K562 (cell line): ENCODE data around the gene NTM. TPM values are rescaled to one million over a fixed set of nuclear protein-coding genes. Genes with fewer than 3 reads are reported as not detected.

ENCODE experiments used
- ATAC-seq: fragments of 200-7000 bp; cut with Tn5 transposase; 3 replicates; pipeline ENCODE4 v1.9.1; 2020; ENCODE audit warnings: moderate library complexity
- BruUV-seq: library from RNA; stranded (reverse); fragments of 400-500 nt; replicated peaks from 2 replicates; lab custom pipeline; 2021; lab: Mats Ljungman, UMichigan
- CTCF ChIA-PET: fragments of 300-600 bp; formaldehyde crosslinking; extraction: SDS; loops from one replicate; lab custom pipeline; 2021; ENCODE audit warnings: low intra/inter-chr PET ratio; lab: Yijun Ruan, JAX
- POLR2A ChIA-PET: fragments of 300-600, 350-650 bp; sonication (Branson Sonifier 250); formaldehyde crosslinking; extraction: SDS; loops from one replicate; lab custom pipeline; 2021; ENCODE audit warnings: antibody characterized with exemption, inconsistent platforms; lab: Yijun Ruan, JAX
- DNase-seq, 4 experiments: peaks; one replicate each; pipeline versions ENCODE4 v3.0.0 to v3.0.0-alpha.2; 2011 to 2018; ENCODE audit warnings: low spot score in 3 of 4, mixed read lengths in 3 of 4; ENCODE audit errors: extremely low read depth in 1 of 4
- FAIRE-seq: peaks from 2 replicates; lab custom pipeline; 2011; peaks lifted over from hg19 to GRCh38; lab: Jason Lieb, UNC
- H2AFZ ChIP-seq: 2 replicates; pipeline ENCODE4 v1.6.0; 2011; ENCODE audit warnings: low read depth, low read length, control low read depth, inconsistent platforms
- H3K27ac ChIP-seq: fragments of 200-600 bp; 3 replicates; pipeline ENCODE4 v1.8.0; 2011; ENCODE audit warnings: low read depth, mild to moderate bottlenecking, control low read depth, inconsistent platforms, low read length, moderate library complexity, mixed read lengths; ENCODE audit errors: extremely low read depth
- H3K27me3 ChIP-seq, 2 experiments: fragments of 300-600 bp in 1 of 2; 2 replicates in 1 of 2; 3 replicates in 1 of 2; pipeline versions ENCODE4 v1.6.0 to v1.8.0; 2011; ENCODE audit warnings: inconsistent platforms in 2 of 2, low read length in 2 of 2, mild to moderate bottlenecking in 1 of 2, mixed read lengths in 1 of 2, moderate library complexity in 1 of 2; ENCODE audit not compliant: control insufficient read depth in 2 of 2, insufficient read depth in 2 of 2
- H3K36me3 ChIP-seq: fragments of 300-600 bp; 3 replicates; pipeline ENCODE4 v1.8.0; 2011; ENCODE audit warnings: mild to moderate bottlenecking, low read length, inconsistent platforms; ENCODE audit not compliant: control insufficient read depth, insufficient read depth
- H3K4me1 ChIP-seq, 2 experiments: fragments of 200-600 bp in 1 of 2; replicated peaks in 1 of 2; 2 replicates in 1 of 2; 3 replicates in 1 of 2; pipeline versions ENCODE4 v1.5.1 to v1.8.0; 2011; ENCODE audit warnings: inconsistent platforms in 2 of 2, low read length in 2 of 2, mild to moderate bottlenecking in 1 of 2, mixed read lengths in 1 of 2, moderate library complexity in 1 of 2; ENCODE audit not compliant: control insufficient read depth in 2 of 2, insufficient read depth in 2 of 2
- H3K4me2 ChIP-seq: 2 replicates; pipeline ENCODE4 v1.6.1; 2011; ENCODE audit warnings: low read length, control low read depth, inconsistent platforms, mixed read lengths; ENCODE audit not compliant: insufficient read depth
- H3K4me3 ChIP-seq: fragments of 200-600 bp; sonication (generic), shearing (Covaris generic); 2 replicates; pipeline ENCODE4 v1.5.1; 2016; ENCODE audit warnings: control low read depth, inconsistent platforms
- H3K79me2 ChIP-seq: fragments of 200-600 bp; 3 replicates; pipeline ENCODE4 v1.8.0; 2011; ENCODE audit warnings: low read length, inconsistent platforms; ENCODE audit not compliant: control insufficient read depth, insufficient read depth
- H3K9ac ChIP-seq, 2 experiments: 2 replicates each; pipeline versions ENCODE4 v1.6.0 to v1.6.1; 2011; ENCODE audit warnings: low read depth in 2 of 2, low read length in 2 of 2, control low read depth in 1 of 2, inconsistent platforms in 1 of 2, mild to moderate bottlenecking in 1 of 2, mixed read lengths in 1 of 2; ENCODE audit not compliant: insufficient read depth in 1 of 2
- H3K9me1 ChIP-seq: one replicate; pipeline ENCODE4 v1.6.0; 2011; ENCODE audit warnings: inconsistent platforms, mild to moderate bottlenecking, low read length, moderate library complexity; ENCODE audit not compliant: control insufficient read depth, insufficient read depth
- H3K9me3 ChIP-seq: replicated peaks from 2 replicates; pipeline ENCODE4 v1.5.1; 2011; ENCODE audit warnings: low read depth, low read length, inconsistent platforms; ENCODE audit not compliant: control insufficient read depth, insufficient read depth
- H4K20me1 ChIP-seq: replicated peaks from 2 replicates; pipeline ENCODE4 v1.6.1; 2011; ENCODE audit warnings: low read length, inconsistent platforms, mixed read lengths; ENCODE audit not compliant: control insufficient read depth, insufficient read depth
- ARID1B ChIP-seq: fragments of 450-650 bp; IDR thresholded peaks from 2 replicates; pipeline ENCODE4 v1.6.1; 2016; ENCODE audit warnings: antibody characterized with exemption, mild to moderate bottlenecking, inconsistent platforms
- ELK3 ChIP-seq: fragments of 450-650 bp; formaldehyde crosslinking; IDR thresholded peaks from 2 replicates; pipeline ENCODE4 v1.4.0; 2020; ENCODE audit warnings: mild to moderate bottlenecking
- HDAC6 ChIP-seq: IDR thresholded peaks from 2 replicates; pipeline ENCODE4 v1.6.1; 2012; ENCODE audit warnings: low read depth, mild to moderate bottlenecking, control low read depth, inconsistent platforms, low read length, moderate library complexity
- HMG20B ChIP-seq: fragments of 250-450 bp; sonication (Bioruptor Pico); IDR thresholded peaks from 2 replicates; pipeline ENCODE4 v1.5.0; 2021; ENCODE audit warnings: mild to moderate bottlenecking
- MAFG ChIP-seq: fragments of 450-650 bp; conservative IDR thresholded peaks from 2 replicates; pipeline ENCODE4 v1.6.1; 2016; ENCODE audit warnings: missing genetic modification characterization, missing compliant biosample characterization
- WGBS: fragments of 100-300 bp; shearing (Covaris generic); methylation state at CpG from one replicate; pipeline ENCODE4 v1.1.6; 2016; ENCODE audit warnings: low coverage, mixed read lengths; ENCODE audit not compliant: insufficient coverage; ENCODE audit errors: missing lambda C conversion rate; 5-methylcytosine and 5-hydroxymethylcytosine counted together
- in situ Hi-C: fragments of 300-500 bp; cut with MboI; formaldehyde crosslinking; loops from 4 replicates; pipeline ENCODE4 v1.15.0; 2018; ENCODE audit warnings: inconsistent platforms, mixed read lengths
- intact Hi-C: fragments of 100-400 bp; cut with micrococcal nuclease; formaldehyde crosslinking; loops from 2 replicates; pipeline ENCODE4 v1.14.2; 2022
- polyA plus RNA-seq, 8 experiments: library from polyadenylated mRNA; depleted of rRNA in 4 of 8; stranded (reverse) in 5 of 8; unstranded in 3 of 8; fragments of >200 nt; fragmentation: Nextera tagmentation in 2 of 8; fragmentation: Illumina TruSeq in 1 of 8; extraction: Ambion mirVana in 2 of 8; extraction: Trizol in 1 of 8; gene quantifications; 2 replicates each; pipeline versions ENCODE4 v1.2.1 to v1.2.3, GENCODE V29; 2011 to 2014; ENCODE audit warnings: inconsistent platforms in 1 of 8, missing spikeins in 1 of 8
- total RNA-seq, 7 experiments: library from RNA; depleted of rRNA in 6 of 7; stranded (reverse); fragments of >200 nt in 6 of 7; fragmentation: Illumina TruSeq in 2 of 7; extraction: Trizol in 2 of 7; gene quantifications; 2 replicates each; pipeline versions ENCODE4 v1.2.1 to v1.2.3, GENCODE V29; 2011 to 2021; ENCODE audit warnings: low replicate concordance in 1 of 7
- TF ChIP-seq, protein P1 (sequence below): fragments of 450-650 bp; IDR thresholded peaks from 2 replicates; pipeline ENCODE4 v1.6.1; 2016
- TF ChIP-seq, protein P2 (sequence below): fragments of 450-650 bp; formaldehyde crosslinking; IDR thresholded peaks from 2 replicates; pipeline ENCODE4 v1.4.0; 2020; ENCODE audit warnings: mild to moderate bottlenecking, moderate library complexity

NTM gene
- total and polyA plus RNA-seq, 9 of the 15 experiments (the other 6 are each of a cell fraction or from before 2014, with no cell fraction given), result not detected

GRCh38 chr11:131462622-131463021 lies 92.2 kb downstream of the NTM start:
- Histone ChIP-seq H3K27me3 (peaks cover 0 to 13% of the 10 kb centered on the region in 2 experiments; a peak in 2 of 5 replicates), H3K4me1 (no peaks in the 10 kb centered on the region), H3K9ac (no peak overlapping the region), H3K9me1 (no peaks in the 10 kb centered on the region), H3K9me3 (no peaks in the 10 kb centered on the region), H3K36me3 (no peaks in the 10 kb centered on the region), H3K27ac (no peak overlapping the region), H3K4me3 (no peak overlapping the region), H2AFZ (no peak overlapping the region), H3K4me2 (no peak overlapping the region), H4K20me1 (no peaks in the 10 kb centered on the region), H3K79me2 (no peaks in the 10 kb centered on the region)
- BruUV-seq, result no TSS peak
- DNase-seq (no peak), ATAC-seq (no peak), FAIRE-seq (no peak)
- WGBS, result 0% methylated on average over 1 of the region's 1 CpG
- in situ Hi-C loops, result no loop called here
- intact Hi-C loops, result no loop called here
- ChIA-PET POLR2A (no interaction called here), CTCF (no interaction called here)
- TF ChIP-seq MAFG (tag), result no peak
- TF ChIP-seq ELK3, result no peak
- TF ChIP-seq, protein P1, sequence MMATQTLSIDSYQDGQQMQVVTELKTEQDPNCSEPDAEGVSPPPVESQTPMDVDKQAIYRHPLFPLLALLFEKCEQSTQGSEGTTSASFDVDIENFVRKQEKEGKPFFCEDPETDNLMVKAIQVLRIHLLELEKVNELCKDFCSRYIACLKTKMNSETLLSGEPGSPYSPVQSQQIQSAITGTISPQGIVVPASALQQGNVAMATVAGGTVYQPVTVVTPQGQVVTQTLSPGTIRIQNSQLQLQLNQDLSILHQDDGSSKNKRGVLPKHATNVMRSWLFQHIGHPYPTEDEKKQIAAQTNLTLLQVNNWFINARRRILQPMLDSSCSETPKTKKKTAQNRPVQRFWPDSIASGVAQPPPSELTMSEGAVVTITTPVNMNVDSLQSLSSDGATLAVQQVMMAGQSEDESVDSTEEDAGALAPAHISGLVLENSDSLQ, result no peak
- no peak for TF ChIP-seq HMG20B (CRISPR knock-in tag)
- TF ChIP-seq, protein P2, sequence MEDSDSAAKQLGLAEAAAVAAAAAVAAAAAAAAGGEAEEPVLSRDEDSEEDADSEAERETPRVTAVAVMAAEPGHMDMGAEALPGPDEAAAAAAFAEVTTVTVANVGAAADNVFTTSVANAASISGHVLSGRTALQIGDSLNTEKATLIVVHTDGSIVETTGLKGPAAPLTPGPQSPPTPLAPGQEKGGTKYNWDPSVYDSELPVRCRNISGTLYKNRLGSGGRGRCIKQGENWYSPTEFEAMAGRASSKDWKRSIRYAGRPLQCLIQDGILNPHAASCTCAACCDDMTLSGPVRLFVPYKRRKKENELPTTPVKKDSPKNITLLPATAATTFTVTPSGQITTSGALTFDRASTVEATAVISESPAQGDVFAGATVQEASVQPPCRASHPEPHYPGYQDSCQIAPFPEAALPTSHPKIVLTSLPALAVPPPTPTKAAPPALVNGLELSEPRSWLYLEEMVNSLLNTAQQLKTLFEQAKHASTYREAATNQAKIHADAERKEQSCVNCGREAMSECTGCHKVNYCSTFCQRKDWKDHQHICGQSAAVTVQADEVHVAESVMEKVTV (CRISPR knock-in tag), result no peak
- no peak for TF ChIP-seq HDAC6
- no peak for TF ChIP-seq ARID1B
